NOMO-1 treated with DMSO at 0.1 percent for 48 hours (cell line): ENCODE data around the gene OSBPL2.

Source experiments
- DNase-seq: peaks from one replicate; lab custom pipeline; 2025; ENCODE audit not compliant: unreplicated experiment; lab: John Stamatoyannopoulos, UW

OSBPL2 gene

DNA sequence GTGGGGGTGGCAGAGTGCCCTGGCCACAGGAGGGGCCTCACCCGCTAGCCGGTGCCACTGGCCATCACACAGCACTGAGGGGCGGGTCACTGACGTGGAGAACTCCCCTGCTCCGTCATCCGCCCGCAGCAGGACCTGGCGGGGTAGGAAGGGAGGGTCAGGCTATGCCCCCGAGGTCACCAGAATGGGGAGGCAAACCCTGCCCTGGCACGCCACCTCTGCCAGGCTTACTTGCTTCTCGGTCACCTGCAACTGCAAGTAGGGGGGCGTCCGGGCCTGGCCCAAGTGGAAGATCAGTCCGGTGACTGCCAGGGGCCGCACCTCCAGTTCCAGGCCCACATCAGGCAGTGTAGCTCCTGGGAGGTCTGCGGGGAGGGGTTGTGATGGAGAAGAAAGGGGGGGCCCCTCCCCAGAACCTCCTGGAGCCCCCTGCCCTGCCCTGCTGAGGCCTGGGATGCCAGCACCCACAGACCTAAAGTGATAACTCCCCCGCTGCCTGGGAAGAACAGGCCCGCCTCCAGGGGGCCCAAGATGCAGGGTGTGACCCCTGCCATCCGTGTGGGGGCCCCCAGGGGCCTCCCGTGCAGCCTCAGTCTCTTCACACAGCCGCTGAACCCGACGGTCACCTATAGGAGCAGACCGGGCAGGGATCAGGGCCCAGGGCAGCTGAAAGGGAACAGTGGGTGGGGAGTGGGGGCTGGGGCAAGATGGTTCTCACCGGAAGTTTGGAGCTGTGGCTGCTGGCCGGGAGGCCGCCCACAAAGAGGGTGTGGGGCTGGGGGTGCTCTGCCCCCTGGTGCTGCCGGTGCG is 71.8 kb downstream of the OSBPL2 start:
- DNase-seq: no peak

DNA sequence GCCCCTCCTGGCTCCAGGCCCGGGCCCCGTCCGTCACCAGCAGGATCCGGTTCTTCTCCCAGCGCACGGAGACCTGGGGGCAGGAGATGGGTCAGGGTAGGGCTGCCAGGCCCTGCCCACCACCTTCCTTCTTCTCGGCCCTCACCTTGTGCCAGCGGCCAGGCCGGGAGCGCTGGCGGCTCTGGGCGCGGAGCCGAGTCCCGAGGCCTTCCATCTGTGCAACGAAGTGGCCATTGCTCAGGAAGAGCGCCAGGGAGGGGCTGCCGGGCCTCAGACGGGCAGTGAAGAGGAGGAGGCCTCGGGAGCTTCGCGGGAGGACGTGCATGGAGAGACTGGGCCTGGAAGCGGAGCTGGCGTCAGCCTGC is 72.4 kb downstream of the OSBPL2 start:
- no peak for DNase-seq

DNA sequence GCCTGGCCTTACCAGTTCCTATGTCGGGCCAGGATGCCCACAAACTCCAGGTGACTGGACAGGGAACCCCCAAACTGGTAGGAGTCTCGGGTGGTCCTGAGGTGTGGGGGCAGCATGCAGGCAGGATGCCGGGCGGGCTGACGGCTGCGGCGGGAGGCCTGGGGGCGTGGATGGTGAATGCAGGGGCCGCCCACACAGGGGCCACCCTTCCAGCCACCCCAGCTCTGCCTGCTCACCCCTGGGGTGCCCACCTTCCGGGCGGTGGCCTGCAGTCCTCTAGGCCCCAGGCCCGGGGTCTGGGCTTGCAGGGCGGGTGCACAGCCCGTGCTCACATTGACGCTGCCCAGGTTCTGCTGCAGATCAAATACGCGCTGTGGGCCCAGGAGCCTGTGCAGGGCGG is 72.8 kb downstream of the OSBPL2 start:
- no peak for DNase-seq

DNA sequence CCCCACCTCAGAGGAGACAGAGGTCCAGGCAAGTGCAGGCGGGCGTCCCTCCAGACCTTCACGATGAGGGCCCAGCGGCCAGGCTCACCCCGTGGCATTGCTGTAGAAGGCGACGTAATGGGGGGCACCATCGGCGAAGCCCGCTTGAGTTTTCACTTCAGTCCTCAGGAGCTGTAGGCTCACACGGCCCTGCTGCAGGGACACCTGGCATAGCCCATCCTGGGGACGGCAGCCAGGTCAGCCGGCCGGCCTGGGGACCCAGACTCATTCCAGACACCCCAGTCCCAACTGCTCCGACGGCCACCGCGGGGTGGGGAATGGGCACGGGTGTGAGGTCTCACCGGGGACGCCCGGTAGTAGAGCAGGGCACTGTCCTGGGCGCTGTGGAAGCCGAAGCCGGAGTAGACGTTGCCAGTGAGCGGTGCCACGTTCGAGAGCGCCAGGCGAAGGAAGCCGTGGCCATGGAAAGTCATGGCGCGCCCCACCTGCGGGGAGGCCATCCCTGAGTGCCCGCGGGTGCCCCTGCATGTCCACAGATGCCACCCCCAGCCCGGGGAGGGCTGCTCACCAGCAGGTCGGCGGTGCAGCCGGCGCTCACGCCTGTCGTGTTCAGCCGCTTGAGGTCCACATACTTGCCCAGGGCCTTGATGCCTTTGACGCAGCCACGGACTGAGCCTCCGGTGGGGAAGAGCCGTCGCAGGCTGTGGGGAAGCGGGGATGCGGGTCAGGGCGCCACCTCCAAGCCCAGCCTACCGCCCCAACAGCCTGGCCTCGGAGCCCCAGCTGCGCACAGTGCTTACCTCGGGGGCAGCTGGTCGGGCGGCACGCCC is 73.7 kb downstream of the OSBPL2 start:
- DNase-seq: no peak

DNA sequence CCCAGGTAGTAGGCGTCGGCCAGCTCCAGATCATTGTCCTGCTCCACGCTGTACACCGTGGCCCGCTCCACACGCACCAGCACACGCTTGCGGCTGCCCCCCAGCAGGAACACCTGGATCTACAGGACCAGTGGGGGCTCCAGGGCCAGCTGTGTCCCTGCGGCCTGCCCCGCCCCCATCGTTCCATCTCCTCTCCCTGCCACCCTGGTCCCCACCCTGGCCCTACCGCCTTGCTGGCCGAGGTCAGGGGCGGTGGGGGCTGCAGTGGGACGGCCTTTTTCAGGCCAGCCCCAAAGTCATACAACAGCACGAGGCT is 74.3 kb downstream of the OSBPL2 start:
- no peak for DNase-seq

DNA sequence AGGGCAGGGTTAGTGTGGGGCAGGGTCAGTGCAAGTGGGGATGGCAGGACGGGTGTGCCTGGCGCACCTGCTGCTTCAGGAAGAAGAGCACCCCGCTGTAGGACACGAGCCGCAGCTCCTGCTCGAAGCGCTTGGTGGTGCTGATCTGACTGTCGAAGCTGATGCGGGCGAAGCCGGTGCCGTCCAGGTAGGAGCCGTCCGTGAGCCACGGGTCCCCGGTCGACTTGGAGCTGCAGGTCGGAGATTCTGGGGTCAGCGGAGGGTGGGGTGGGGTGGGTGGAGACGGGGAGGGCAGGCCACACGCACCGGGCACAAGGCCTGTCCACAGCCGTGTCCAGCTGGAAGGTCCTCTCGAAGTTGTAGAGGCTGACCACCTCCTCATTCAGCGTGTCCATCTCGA is 74.7 kb downstream of the OSBPL2 start:
- DNase-seq: no peak

DNA sequence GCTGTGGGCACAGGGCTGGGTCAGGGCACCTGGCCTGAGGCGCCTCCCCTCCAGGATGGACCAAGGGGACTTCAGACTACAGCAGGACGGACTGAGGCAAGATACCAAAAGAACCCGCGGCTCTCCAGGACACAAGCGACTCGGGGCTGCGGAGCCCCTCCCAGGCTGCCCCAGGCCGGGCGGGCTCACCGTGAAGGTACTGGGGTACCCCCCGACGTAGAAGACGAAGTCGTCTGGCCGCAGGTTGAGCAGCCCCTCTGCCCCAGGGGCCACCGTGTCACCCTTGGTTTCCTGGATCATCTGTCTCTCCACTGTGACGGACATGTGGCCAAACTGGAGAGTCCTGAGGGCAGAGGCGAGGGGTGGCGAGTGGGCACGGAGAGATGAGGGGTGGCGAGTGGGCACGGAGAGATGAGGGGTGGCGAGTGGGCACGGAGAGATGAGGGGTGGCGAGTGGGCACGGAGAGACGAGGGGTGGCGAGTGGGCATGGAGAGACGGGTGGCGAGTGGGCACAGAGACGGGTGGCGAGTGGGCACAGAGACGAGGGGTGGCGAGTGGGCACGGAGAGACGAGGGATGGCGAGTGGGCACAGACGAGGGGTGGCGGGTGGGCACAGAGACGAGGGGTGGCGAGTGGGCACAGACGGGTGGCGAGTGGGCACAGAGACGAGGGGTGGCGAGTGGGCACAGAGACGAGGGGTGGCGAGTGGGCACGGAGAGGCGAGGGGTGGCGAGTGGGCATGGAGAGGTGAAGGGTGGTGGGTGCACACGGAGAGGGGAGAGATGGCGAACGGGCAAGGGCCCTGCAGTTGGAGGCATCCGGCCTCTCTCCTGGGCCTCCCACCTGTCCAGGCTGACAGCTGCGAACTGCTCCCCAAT is 75.4 kb downstream of the OSBPL2 start:
- DNase-seq: no peak

DNA sequence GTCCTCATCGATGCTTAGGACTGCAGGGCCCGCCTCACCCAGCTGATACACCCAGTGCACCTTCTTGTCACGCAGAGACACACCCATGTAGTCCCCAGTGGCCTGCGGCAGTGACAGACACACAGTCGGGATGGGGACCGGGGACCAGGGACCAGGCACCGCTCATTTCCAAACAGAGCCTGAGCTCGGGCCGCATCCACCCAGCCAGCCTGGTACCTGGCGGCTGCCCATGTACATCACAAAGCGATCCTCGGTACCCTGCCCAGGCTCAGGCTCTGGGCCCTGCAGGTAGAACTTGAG is 76.0 kb downstream of the OSBPL2 start:
- DNase-seq: no peak

DNA sequence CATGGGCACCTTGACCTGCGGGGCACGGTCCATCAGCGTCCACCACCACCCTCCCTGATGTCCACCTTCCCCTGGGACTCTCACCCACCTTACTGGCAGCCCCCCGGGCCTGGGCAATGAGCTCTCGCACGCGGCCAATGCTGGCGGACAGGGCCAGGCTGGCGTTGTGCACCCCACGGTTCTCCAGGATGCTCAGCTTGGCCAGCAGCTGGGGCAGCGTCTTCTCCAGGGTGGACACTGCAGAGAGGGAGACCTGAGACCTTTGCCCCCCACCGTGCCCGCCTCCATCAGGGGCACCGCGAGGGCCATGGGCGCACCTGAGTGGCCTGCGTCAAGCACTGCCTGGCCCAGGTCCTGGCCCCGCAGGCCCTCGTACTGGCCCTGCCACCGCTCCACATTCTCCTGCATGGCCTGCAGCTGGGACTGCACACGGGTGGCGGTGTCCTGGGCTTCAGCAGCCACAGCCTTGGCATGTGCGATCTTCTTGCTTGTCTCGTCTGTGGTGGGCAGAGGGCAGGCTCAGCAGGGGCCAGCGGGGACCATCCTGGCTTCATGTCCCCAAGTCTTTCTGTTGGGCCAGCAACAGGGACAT is 76.5 kb downstream of the OSBPL2 start:
- DNase-seq: no peak

DNA sequence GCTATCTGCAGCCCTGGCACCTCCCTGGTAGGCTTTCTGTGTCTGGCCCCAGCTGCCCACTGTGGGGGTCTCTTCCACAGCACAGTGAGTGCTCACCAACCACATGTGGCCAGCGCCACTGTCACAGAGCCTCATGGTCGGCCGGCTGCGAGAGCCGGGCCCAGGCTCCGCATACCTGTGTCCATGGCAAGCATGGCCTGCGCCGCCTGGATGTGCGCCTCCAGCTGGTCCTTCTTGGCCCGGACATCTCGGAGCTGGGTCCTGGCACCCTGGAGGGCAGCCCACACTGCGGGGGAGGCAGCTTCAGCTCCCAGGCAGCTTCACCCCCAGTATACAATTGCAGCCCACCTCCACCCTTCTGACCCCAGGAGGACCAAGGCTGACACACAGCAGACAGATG is 77.5 kb downstream of the OSBPL2 start:
- no peak for DNase-seq

DNA sequence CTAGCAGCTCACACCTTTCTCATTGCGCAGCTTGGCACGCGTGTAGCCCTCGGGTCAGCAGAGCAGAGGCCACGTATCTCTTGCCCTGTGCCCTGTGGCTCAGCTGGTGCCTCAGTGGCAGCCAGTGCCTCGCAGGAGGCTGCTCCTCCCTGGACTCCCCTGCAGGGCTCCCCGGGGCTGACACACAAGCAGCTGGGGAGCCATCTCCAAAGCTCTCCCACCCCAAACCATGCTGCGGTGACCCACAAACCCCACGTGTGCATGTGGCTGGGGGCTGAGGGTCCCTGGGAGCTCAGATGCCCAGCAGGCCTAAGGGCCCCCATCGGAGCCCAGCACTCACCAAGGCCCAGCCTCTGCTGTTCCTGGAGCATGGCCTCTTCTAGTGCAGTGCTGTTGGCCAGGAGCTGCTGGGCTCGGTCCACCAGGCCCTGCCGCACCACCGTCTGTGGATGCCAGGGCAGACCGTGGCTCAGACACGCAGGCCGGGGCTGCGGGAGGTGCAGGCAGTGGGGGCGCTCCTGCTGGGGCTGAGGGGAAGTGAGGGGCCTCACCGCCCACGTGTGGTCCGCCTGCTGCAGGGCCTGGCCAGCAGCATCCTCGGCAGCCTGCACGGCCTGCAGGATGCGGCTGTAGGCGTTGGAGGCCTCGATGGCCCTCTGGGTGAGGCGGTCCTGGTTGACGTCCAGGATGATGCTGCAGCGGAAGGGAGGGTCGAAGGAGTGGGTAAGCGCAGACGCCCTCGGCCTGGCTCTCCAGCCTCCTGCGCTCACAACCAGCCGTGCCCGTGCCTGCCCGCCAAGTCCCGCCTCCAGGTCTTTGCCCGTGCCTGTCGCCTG is 78.2 kb downstream of the OSBPL2 start:
- no peak for DNase-seq

DNA sequence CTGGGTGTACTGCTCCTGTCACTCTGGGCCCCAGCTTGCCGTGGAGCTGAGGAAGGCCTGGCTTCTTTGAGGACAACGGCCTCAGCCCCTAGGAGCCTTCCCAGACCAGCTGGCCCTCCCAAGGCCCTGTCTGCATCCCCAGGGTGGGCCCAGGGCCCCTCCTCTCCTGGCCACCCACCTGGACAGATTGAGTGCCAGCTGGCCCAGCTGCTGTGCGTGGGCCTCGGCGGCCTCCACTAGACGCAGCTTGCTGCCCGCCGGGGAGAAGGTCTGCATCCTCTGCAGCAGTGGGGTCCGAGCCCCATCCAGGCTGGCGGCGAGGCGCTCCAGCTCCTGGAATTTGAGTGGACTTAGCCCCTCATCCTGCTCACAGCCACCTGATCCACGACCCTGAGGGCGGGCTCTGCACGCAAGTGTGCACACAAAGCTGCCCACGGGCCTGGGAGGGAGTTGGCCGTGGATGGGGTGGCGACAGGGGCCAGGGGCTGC is 78.9 kb downstream of the OSBPL2 start:
- no peak for DNase-seq

DNA sequence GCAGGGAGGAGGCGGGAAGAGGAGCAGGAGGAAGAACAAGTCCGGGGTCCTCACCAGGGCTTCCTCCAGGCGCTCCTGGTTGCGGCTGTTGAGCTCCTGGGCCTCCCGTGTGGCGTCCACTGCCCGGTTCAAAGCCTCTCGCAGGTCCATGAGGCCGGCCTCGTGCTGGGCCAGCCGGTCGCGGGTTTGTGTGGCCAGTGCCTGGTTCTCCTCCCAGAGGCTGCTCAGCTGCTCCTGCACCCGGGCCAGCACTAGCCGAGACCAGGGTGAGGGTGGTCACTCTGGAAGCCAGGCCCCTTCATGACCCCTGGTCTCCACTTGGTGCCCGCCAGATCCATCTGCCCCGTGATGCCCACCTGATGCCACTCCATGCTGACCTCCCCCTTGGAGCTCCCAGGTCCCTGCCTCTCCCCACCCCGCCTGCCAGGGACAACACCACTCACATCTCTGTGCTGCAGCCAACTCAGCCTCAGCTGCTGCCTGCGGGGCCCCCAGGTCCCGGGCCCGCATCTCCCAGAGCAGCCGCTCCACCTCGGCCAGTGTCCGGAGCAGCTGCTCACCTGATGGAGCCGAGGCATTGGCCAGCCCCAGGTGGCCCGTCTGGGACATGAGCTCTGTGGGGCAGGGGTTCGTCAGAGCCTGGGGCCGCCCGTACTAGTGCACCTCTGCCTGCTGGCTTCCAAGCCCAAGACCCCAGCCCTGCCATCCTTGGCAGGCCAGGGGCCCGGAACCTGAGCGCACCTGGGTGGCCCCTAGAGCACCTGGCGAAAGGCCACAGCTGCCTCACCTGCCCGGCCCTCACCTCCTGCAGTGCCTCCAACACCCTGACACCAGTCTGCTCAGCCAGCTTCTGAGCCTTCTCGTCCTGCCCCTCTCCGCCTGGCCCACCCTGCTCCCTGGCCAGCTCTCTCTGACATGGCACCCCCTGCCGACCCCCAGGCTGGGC is 80.4 kb downstream of the OSBPL2 start:
- no peak for DNase-seq

DNA sequence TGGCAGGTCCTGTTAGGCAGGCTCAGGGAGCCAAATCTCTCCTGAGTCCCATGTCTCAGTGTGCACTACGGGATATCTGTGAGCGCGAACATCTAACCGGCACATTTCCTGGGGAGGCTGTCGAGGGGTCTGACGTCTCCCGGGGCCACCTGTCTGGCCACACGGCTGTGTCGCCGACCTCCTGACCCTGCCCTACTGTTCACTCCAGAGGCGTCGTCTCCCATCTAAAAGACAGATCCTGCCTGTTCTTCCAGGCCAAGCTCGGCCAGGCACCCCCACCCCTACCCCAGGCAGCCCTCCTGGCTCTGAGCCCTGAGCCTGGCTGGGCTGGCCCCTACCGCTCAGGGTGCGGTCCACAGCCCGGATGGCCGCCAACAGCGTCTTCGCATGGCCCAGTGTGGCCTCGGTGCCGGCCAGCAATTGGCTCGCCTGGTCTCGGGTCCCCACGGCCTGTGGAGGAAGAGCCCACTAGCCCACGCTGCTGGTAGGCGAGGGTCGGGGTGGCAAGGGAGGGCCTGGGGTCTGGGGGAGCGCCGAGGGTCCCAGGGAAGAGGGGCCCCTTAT is 81.1 kb downstream of the OSBPL2 start:
- DNase-seq: no peak

DNA sequence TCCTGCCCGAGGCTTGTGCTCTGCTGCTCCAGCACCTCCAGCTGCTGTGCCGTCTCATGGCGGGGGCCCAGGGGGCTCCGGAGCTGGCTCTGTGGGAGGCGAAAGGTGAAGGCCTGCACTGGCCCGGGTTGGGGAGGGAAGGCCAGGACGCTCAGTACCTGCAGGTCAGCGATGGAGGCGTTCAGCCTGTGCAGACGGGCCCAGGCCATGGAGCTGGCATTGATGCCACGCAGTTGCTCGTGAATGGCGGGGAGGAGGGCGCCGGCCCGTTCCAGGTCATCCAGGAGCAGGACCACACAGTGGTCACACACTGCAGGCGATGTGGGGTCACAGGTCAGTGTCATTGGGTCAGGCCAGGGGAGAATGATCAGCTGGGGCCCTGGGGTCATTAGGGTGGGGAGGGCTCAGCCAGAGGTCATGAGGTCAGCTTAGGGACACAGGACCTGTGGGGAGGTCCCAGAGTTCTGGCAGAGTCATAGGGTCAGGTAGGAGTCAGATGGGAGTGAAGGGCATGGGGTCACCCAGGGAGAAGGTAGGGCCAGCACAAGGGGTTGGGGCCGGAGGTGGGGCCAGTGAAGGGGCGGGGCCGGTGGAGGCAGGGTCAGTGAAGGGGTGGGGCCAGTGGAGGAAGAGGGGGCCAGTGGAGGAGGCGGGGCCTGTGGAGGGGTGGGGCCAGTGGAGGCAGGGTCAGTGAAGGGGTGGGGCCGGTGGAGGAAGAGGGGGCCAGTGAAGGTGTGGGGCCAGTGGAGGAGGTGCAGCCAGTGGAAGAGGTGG is 82.4 kb downstream of the OSBPL2 start:
- no peak for DNase-seq

DNA sequence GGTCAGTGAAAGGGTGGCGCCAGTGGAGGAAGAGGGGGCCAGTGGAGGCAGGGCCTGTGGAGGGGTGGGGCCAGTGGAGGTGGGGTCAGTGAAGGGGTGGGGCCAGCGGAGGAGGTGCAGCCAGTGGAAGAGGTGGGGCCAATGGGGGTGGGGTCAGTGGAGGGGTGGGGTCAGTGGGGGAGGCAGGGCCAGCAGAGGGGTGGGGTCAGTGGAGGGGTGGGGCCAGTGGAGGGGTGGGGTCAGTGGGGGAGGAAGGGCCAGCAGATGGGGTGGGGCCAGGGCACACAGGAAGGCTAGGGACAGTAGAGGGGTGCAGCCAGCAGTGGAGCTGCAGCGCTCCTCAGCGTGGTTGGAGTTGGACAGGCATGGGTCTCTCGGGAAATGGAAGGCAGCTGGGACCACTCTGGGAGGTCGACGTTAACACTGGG is 83.2 kb downstream of the OSBPL2 start:
- no peak for DNase-seq

DNA sequence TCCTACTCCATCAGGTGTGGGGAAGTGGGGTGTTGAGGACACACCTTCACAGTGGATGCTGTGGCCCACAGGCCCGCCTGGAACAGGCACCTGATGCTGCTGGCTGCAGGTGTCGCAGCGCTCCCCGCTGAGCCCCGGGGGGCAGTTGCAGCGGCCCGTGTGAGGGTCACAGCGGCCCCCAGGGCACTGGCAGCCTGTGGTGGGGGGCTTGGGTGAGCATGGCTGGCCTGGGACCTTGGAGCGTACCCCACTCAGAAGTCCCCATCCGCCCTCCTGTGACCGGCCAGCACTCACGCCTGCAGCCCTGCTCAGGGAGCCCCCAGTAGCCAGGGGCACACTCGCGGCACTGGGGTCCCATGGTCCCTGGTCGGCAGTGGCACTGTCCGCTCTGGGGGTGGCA is 83.7 kb downstream of the OSBPL2 start:
- DNase-seq: no peak

DNA sequence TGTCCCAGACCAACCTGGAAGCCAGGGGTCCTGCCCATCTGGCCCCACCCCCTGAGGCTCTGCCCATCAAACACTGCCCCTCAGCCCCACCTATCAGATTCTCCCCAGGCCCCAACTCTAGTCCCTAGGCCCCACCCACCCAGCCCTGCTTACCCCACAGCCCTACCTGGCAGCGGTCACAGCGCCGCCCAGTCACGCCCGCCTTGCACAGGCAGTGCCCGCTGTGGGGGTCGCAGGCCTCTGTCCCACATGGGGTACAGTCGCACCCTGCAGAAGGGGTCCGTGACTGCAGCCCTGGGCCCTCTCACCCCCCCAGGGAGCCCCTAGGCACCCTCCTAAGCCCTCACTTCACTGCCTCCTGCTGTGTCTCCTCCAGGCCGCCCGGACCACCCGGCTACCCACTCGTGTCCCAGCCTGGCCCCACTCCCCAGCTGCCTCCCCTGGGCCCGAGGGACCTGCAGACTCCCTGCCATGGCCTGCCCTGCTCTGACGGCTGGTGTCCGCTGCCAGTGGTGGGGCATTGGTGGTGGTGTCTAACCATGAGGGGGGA is 84.2 kb downstream of the OSBPL2 start:
- DNase-seq: no peak
